HEK293 (cell line): ENCODE results near the gene SIMC1.

Source experiments
- GLIS2 ChIP-seq: fragments of 450-650 bp; formaldehyde crosslinking; IDR thresholded peaks from 2 replicates; pipeline ENCODE4 v1.5.1; 2016; ENCODE audit warnings: missing biosample characterization, missing genetic modification characterization
- HOXC10 ChIP-seq: sonication (generic); formaldehyde crosslinking; IDR thresholded peaks from 2 replicates; pipeline ENCODE4 v1.8.1; 2023; ENCODE audit warnings: mild to moderate bottlenecking, missing genetic modification reagents
- IKZF3 ChIP-seq: fragments of 450-650 bp; IDR thresholded peaks from 2 replicates; pipeline ENCODE4 v1.5.0; 2018; ENCODE audit warnings: missing biosample characterization, mild to moderate bottlenecking, missing genetic modification characterization, moderate library complexity
- OVOL3 ChIP-seq: fragments of 450-650 bp; formaldehyde crosslinking; IDR thresholded peaks from 2 replicates; pipeline ENCODE4 v1.5.1; 2016; ENCODE audit warnings: missing biosample characterization, missing genetic modification characterization
- REPIN1 ChIP-seq: fragments of 450-650 bp; formaldehyde crosslinking; IDR thresholded peaks from 2 replicates; pipeline ENCODE4 v1.5.1; 2017; ENCODE audit warnings: missing biosample characterization, missing genetic modification characterization, low read depth
- SETDB1 ChIP-seq: IDR thresholded peaks from one replicate; pipeline ENCODE4 v1.6.1; 2017; ENCODE audit warnings: mild to moderate bottlenecking, low read length, moderate library complexity, mixed read lengths; ENCODE audit not compliant: insufficient read length
- YY1 ChIP-seq: fragments of 450-650 bp; formaldehyde crosslinking; IDR thresholded peaks from 2 replicates; pipeline ENCODE4 v1.5.1; 2018; ENCODE audit warnings: missing biosample characterization, missing genetic modification characterization
- ZBTB10 ChIP-seq: fragments of 450-650 bp; formaldehyde crosslinking; IDR thresholded peaks from 2 replicates; pipeline ENCODE4 v1.5.1; 2016; ENCODE audit warnings: missing biosample characterization, missing genetic modification characterization
- ZBTB21 ChIP-seq: fragments of 450-650 bp; formaldehyde crosslinking; IDR thresholded peaks from 2 replicates; pipeline ENCODE4 v1.5.1; 2017; ENCODE audit warnings: missing biosample characterization, missing genetic modification characterization
- ZBTB8A ChIP-seq: fragments of 450-650 bp; formaldehyde crosslinking; IDR thresholded peaks from 2 replicates; pipeline ENCODE4 v1.5.1; 2016; ENCODE audit warnings: missing biosample characterization, missing genetic modification characterization
- ZFP41 ChIP-seq: fragments of 450-650 bp; formaldehyde crosslinking; IDR thresholded peaks from 2 replicates; pipeline ENCODE4 v1.5.1; 2016; ENCODE audit warnings: missing biosample characterization, missing genetic modification characterization, borderline replicate concordance
- ZIC2 ChIP-seq: fragments of 450-650 bp; formaldehyde crosslinking; IDR thresholded peaks from 2 replicates; pipeline ENCODE4 v1.5.1; 2016; ENCODE audit warnings: missing biosample characterization, missing genetic modification characterization
- ZNF146 ChIP-seq: fragments of 450-650 bp; formaldehyde crosslinking; IDR thresholded peaks from 2 replicates; pipeline ENCODE4 v1.5.1; 2016; ENCODE audit warnings: missing biosample characterization, missing genetic modification characterization
- ZNF16 ChIP-seq: fragments of 450-650 bp; formaldehyde crosslinking; IDR thresholded peaks from 2 replicates; pipeline ENCODE4 v1.5.1; 2016; ENCODE audit warnings: low read depth, missing biosample characterization, missing genetic modification characterization
- ZNF24 ChIP-seq: fragments of 450-650 bp; formaldehyde crosslinking; IDR thresholded peaks from 2 replicates; pipeline ENCODE4 v1.5.1; 2016; ENCODE audit warnings: missing biosample characterization, missing genetic modification characterization
- ZNF274 ChIP-seq, 2 experiments: fragments of 200-500 bp in 1 of 2; fragments of 450-650 bp in 1 of 2; sonication (Bioruptor generic) in 1 of 2; formaldehyde crosslinking in 1 of 2; IDR thresholded peaks; 2 replicates each; pipeline versions ENCODE4 v1.5.1 to v1.6.1; 2014 to 2016; ENCODE audit warnings: borderline replicate concordance in 1 of 2, inconsistent platforms in 1 of 2, low read length in 1 of 2, missing biosample characterization in 1 of 2, missing genetic modification characterization in 1 of 2
- ZNF324 ChIP-seq: fragments of 450-650 bp; formaldehyde crosslinking; IDR thresholded peaks from 2 replicates; pipeline ENCODE4 v1.5.1; 2016; ENCODE audit warnings: missing biosample characterization, missing genetic modification characterization
- ZNF391 ChIP-seq: fragments of 450-650 bp; formaldehyde crosslinking; IDR thresholded peaks from 2 replicates; pipeline ENCODE4 v1.5.1; 2016; ENCODE audit warnings: low read depth, missing biosample characterization, missing genetic modification characterization, borderline replicate concordance
- ZNF423 ChIP-seq: fragments of 450-650 bp; formaldehyde crosslinking; IDR thresholded peaks from 2 replicates; pipeline ENCODE4 v1.5.1; 2016; ENCODE audit warnings: missing biosample characterization, missing genetic modification characterization
- ZNF473 ChIP-seq: fragments of 450-650 bp; formaldehyde crosslinking; IDR thresholded peaks from 2 replicates; pipeline ENCODE4 v1.5.1; 2017; ENCODE audit warnings: missing biosample characterization, missing genetic modification characterization
- ZNF514 ChIP-seq: fragments of 450-650 bp; formaldehyde crosslinking; IDR thresholded peaks from 2 replicates; pipeline ENCODE4 v1.5.1; 2016; ENCODE audit warnings: missing biosample characterization, missing genetic modification characterization
- ZNF529 ChIP-seq: fragments of 450-650 bp; formaldehyde crosslinking; IDR thresholded peaks from 2 replicates; pipeline ENCODE4 v1.5.1; 2017; ENCODE audit warnings: missing genetic modification characterization, missing biosample characterization; ENCODE audit not compliant: insufficient replicate concordance
- ZNF558 ChIP-seq: fragments of 450-650 bp; formaldehyde crosslinking; IDR thresholded peaks from 2 replicates; pipeline ENCODE4 v1.5.1; 2016; ENCODE audit warnings: missing biosample characterization, missing genetic modification characterization
- ZNF571 ChIP-seq: fragments of 450-650 bp; formaldehyde crosslinking; IDR thresholded peaks from 2 replicates; pipeline ENCODE4 v1.5.0; 2017; ENCODE audit warnings: missing biosample characterization, missing genetic modification characterization
- ZNF596 ChIP-seq: fragments of 450-650 bp; IDR thresholded peaks from 2 replicates; pipeline ENCODE4 v1.5.0; 2018; ENCODE audit warnings: missing biosample characterization, mild to moderate bottlenecking, missing genetic modification characterization, moderate library complexity
- ZNF626 ChIP-seq: fragments of 450-650 bp; sonication (Bioruptor Pico); formaldehyde crosslinking; IDR thresholded peaks from 2 replicates; pipeline ENCODE4 v1.5.1; 2018; ENCODE audit warnings: missing biosample characterization, missing genetic modification characterization, inconsistent platforms
- ZNF791 ChIP-seq: fragments of 450-650 bp; formaldehyde crosslinking; IDR thresholded peaks from 2 replicates; pipeline ENCODE4 v1.5.1; 2016; ENCODE audit warnings: missing biosample characterization, missing genetic modification characterization
- ZNF830 ChIP-seq: fragments of 450-650 bp; IDR thresholded peaks from 2 replicates; pipeline ENCODE4 v1.5.0; 2018; ENCODE audit warnings: missing biosample characterization, missing genetic modification characterization, low read depth, mild to moderate bottlenecking, moderate library complexity
- ZNF843 ChIP-seq: fragments of 450-650 bp; formaldehyde crosslinking; IDR thresholded peaks from 2 replicates; pipeline ENCODE4 v1.5.1; 2016; ENCODE audit warnings: missing biosample characterization, missing genetic modification characterization
- TF ChIP-seq, protein P1 (sequence below): fragments of 450-650 bp; formaldehyde crosslinking; IDR thresholded peaks from 2 replicates; pipeline ENCODE4 v1.5.1; 2016; ENCODE audit warnings: missing biosample characterization, missing genetic modification characterization
- TF ChIP-seq, protein P2 (sequence below): fragments of 450-650 bp; formaldehyde crosslinking; IDR thresholded peaks from 2 replicates; pipeline ENCODE4 v1.5.1; 2016; ENCODE audit warnings: missing biosample characterization, missing genetic modification characterization
- TF ChIP-seq, protein P3 (sequence below): fragments of 450-650 bp; formaldehyde crosslinking; IDR thresholded peaks from 2 replicates; pipeline ENCODE4 v1.5.1; 2016; ENCODE audit warnings: missing biosample characterization, missing genetic modification characterization, low read depth

The SIMC1 gene

DNA sequence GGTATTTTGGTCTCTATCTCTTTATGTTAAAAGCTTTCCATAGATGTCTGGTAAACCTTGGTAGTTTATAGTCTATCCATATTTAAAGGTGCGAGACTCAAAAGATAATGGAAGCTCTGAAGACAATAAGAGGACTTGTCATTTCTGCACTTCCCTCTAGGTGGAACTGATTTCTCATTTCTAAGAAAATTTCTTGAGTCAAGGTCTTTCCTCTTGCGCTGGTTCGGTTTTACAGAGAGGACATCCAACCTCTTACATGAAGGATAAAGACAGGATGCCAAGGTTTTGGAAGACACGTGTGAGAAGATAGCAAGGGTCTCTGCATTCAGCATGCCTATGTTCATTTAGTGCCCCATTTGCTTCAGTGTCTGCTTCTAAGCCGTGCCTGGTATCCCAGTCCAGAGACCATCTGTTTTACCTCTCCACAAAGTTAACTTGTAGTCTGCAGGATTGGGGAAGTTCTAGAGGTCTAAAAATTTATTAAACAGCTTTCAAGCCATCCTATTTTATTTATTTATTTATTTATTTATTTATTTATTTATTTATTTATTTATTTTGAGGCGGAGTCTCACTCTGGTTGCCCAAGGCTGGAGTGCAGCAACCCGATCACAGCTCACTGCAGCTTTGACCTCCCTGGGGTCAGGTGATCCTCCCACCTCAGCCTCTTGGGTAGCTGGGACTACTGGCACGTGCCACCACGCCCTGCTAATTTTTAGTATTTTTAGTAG lies 81.8 kb downstream of the SIMC1 start (continued):
- TF ChIP-seq ZFP41 (tag by site-specific recombination): no peak
- no peak for TF ChIP-seq YY1 (tag by site-specific recombination)
- peak; percentile 27 for TF ChIP-seq ZNF529
- TF ChIP-seq ZNF596 (tag by site-specific recombination): no peak
- TF ChIP-seq, protein P1, sequence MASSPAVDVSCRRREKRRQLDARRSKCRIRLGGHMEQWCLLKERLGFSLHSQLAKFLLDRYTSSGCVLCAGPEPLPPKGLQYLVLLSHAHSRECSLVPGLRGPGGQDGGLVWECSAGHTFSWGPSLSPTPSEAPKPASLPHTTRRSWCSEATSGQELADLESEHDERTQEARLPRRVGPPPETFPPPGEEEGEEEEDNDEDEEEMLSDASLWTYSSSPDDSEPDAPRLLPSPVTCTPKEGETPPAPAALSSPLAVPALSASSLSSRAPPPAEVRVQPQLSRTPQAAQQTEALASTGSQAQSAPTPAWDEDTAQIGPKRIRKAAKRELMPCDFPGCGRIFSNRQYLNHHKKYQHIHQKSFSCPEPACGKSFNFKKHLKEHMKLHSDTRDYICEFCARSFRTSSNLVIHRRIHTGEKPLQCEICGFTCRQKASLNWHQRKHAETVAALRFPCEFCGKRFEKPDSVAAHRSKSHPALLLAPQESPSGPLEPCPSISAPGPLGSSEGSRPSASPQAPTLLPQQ (tag by site-specific recombination): no peak
- TF ChIP-seq GLIS2 (tag by site-specific recombination): no peak
- TF ChIP-seq ZNF324 (tag by site-specific recombination): no peak
- TF ChIP-seq, protein P2, sequence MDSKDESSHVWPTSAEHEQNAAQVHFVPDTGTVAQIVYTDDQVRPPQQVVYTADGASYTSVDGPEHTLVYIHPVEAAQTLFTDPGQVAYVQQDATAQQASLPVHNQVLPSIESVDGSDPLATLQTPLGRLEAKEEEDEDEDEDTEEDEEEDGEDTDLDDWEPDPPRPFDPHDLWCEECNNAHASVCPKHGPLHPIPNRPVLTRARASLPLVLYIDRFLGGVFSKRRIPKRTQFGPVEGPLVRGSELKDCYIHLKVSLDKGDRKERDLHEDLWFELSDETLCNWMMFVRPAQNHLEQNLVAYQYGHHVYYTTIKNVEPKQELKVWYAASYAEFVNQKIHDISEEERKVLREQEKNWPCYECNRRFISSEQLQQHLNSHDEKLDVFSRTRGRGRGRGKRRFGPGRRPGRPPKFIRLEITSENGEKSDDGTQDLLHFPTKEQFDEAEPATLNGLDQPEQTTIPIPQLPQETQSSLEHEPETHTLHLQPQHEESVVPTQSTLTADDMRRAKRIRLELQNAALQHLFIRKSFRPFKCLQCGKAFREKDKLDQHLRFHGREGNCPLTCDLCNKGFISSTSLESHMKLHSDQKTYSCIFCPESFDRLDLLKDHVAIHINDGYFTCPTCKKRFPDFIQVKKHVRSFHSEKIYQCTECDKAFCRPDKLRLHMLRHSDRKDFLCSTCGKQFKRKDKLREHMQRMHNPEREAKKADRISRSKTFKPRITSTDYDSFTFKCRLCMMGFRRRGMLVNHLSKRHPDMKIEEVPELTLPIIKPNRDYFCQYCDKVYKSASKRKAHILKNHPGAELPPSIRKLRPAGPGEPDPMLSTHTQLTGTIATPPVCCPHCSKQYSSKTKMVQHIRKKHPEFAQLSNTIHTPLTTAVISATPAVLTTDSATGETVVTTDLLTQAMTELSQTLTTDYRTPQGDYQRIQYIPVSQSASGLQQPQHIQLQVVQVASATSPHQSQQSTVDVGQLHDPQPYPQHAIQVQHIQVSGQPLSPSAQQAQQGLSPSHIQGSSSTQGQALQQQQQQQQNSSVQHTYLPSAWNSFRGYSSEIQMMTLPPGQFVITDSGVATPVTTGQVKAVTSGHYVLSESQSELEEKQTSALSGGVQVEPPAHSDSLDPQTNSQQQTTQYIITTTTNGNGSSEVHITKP (tag by site-specific recombination): no peak
- peak; percentile 78 for TF ChIP-seq ZBTB8A
- no peak for TF ChIP-seq ZIC2 (tag by site-specific recombination)
- TF ChIP-seq ZNF146 (tag by site-specific recombination): no peak
- 0 out of 2 replicates have a peak, but pooled peaks have one; percentile 22 for TF ChIP-seq ZNF791 (tag by site-specific recombination)
- TF ChIP-seq ZNF571 (tag by site-specific recombination): no peak
- TF ChIP-seq ZNF558: peak; percentile 91
- TF ChIP-seq ZNF391 (tag by site-specific recombination): no peak
- TF ChIP-seq ZNF514 (tag by site-specific recombination): no peak
- peak; percentile 16; the same call in 1 of the 2 replicates for TF ChIP-seq OVOL3
- TF ChIP-seq ZBTB21 (tag by site-specific recombination): peak; percentile 69; the same call in 1 of the 2 replicates
- no peak for TF ChIP-seq ZNF830 (tag by site-specific recombination)
- no peak for TF ChIP-seq ZNF423
- no peak for TF ChIP-seq ZNF843 (tag by site-specific recombination)
- no peak for TF ChIP-seq IKZF3
- TF ChIP-seq ZNF626: no peak
- TF ChIP-seq SETDB1: no peak
- no peak for TF ChIP-seq ZNF16 (tag by site-specific recombination)
- no peak for TF ChIP-seq REPIN1 (tag by site-specific recombination)
- TF ChIP-seq ZBTB10 (tag by site-specific recombination): no peak
- no peak for TF ChIP-seq HOXC10 (CRISPR knock-in tag)
- TF ChIP-seq ZNF24: no peak
- TF ChIP-seq ZNF473 (tag by site-specific recombination): no peak
- TF ChIP-seq, protein P3, sequence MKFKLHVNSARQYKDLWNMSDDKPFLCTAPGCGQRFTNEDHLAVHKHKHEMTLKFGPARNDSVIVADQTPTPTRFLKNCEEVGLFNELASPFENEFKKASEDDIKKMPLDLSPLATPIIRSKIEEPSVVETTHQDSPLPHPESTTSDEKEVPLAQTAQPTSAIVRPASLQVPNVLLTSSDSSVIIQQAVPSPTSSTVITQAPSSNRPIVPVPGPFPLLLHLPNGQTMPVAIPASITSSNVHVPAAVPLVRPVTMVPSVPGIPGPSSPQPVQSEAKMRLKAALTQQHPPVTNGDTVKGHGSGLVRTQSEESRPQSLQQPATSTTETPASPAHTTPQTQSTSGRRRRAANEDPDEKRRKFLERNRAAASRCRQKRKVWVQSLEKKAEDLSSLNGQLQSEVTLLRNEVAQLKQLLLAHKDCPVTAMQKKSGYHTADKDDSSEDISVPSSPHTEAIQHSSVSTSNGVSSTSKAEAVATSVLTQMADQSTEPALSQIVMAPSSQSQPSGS (tag by site-specific recombination): no peak
- TF ChIP-seq ZNF274 (IDR thresholded peaks at IDR 0.05; ENCODE audit: low read length): no peak
- no peak for TF ChIP-seq ZNF274 (tag by site-specific recombination; IDR thresholded peaks at IDR 0.05; ENCODE audit: borderline replicate concordance)
